Measurements from ENCODE around the gene SEPTIN12.

Gene SEPTIN12

GRCh38 chr16:4803401-4803844 is 15.3 kb upstream of the SEPTIN12 start:
- no peak for TF ChIP-seq CTCF (conservative IDR thresholded peaks at IDR 0.05; ENCODE audit: low read length)
- H3K4me3 ChIP-seq (ENCODE audit: low read length) = peak overlapping the region; percentile 74
- no peak for DNase-seq (ENCODE audit: low read depth)

- TF ChIP-seq CTCF (conservative IDR thresholded peaks at IDR 0.05; ENCODE audit: low read length) = no peak
- DNase-seq (ENCODE audit: low read depth) = peak; percentile 89
- peak overlapping the region; percentile 74 for H3K4me3 ChIP-seq (ENCODE audit: low read length)
These were observed 14.6 kb upstream of the SEPTIN12 start for GRCh38 chr16:4802659-4803287.

- DNase-seq (ENCODE audit: low read depth) = peak; percentile 28
- no peak for TF ChIP-seq CTCF (conservative IDR thresholded peaks at IDR 0.05; ENCODE audit: low read length)
- H3K4me3 ChIP-seq (ENCODE audit: low read length) = peak within 1 kb of the TSS; percentile 74
These were observed 14.0 kb upstream of the SEPTIN12 start, which contains the start of gene ROGDI for GRCh38 chr16:4801962-4802658. Gene ROGDI (minus strand): TSS chr16:4802633. CDS start chr16:4802571, 62 bp downstream.

- peak overlapping the region; percentile 74 for H3K4me3 ChIP-seq (ENCODE audit: low read length)
- DNase-seq (ENCODE audit: low read depth) = no peak
- TF ChIP-seq CTCF (conservative IDR thresholded peaks at IDR 0.05; ENCODE audit: low read length) = no peak
These were observed 13.2 kb upstream of the SEPTIN12 start for GRCh38 chr16:4801051-4801961.

GRCh38 chr16:4800290-4801041 is 12.3 kb upstream of the SEPTIN12 start:
- no peak overlapping the region for H3K4me3 ChIP-seq (ENCODE audit: low read length)
- no peak for DNase-seq (ENCODE audit: low read depth)
- no peak for TF ChIP-seq CTCF (conservative IDR thresholded peaks at IDR 0.05; ENCODE audit: low read length)

- TF ChIP-seq CTCF (conservative IDR thresholded peaks at IDR 0.05; ENCODE audit: low read length) = no peak
- no peak for DNase-seq (ENCODE audit: low read depth)
- H3K4me3 ChIP-seq (ENCODE audit: low read length) = no peak overlapping the region
These were observed 11.2 kb upstream of the SEPTIN12 start for GRCh38 chr16:4799171-4799855.

Measured in AG10803 (cell line).